OCI-M2 (cell line): ENCODE data around the gene RNGTT.
"Not testable (repeated sequence)": the region's sequence is repeated elsewhere in the genome, so short reads cannot be mapped to it uniquely, and the experiment has no call there.

ENCODE experiments used
- DNase-seq: peaks from one replicate; lab custom pipeline; 2025; ENCODE audit not compliant: unreplicated experiment; lab: John Stamatoyannopoulos, UW

The RNGTT gene

DNA sequence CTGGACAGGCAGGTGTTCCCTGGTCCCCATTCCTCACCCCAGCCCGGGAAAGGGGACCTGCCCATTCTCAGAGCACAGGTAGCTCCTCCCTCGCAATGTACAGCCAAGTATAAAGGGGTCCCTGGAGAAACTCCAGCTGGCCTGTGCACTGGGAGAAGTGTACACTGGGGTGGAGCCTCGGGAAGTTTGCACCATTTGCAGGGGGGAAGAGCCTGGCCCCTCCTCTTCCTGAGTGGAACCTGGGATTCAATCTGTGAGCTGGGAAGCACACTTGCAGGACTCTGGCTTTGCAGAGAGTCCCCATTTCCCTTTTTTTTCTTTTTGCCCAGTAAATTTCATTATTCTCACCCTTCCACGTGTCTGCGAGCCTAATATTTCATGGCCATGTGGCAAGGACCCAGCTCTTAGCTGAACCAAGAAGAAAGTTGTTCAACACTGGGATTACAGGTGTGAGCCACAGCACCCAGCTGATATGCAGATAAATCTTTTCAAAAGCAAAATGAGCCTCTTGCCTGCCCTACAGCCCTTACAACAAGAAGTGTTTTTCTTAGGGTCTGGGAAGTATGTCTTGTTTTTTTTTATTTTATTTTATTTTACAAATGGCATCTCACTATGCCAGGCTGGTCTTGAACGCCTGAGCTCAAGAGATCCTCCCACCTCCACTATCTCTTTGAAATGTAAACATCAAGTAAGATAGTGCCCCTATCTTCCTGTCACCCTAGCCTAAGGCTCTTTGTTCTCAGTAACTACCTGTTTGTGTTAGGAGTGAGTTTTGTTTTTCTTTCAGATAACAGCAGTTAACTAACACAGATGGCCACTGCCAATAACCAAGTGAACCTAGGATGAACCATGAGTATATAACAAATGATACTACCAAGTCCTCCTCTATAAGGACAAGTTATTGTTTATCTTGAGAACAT, 9.3 kb upstream of the RNGTT start:
- no peak for DNase-seq

DNA sequence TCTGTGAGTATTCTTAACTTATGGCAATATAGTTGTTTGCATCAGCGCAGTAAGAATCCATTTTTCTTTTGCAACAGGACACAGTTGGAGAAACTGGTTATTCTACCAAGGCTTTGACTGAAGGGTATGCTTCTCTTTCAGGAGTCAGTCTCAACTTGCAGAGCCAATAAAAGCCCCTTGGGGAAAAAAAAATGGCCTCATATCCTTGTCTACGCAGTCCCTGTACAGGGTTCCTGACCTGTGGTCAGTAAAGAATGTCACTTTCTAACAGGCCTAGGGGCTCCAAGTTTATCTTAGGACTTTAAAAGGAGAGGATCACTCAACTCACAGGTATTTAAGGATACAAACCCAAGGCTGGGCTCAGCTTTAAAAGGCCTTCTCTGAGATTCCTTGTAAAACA, 6.9 kb upstream of the RNGTT start:
- no peak for DNase-seq

DNA sequence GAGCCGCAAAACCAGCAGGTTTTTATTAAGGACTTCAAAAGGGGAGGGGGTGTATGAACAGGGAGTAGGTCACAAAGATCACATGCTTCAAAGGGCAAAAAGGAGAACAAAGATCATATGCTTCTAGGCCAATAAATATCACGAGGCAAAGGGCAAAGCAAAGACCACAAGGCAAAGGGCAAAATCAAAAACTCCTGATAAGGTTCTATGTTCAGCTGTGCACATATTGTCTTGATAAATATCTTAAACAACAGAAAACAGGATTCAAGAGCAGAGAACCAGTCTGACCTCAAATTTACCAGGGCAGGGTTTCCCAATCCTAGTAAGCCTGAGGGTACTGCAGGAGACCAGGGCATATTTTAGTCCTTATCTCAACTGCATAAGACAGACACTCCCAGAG, 5.8 kb upstream of the RNGTT start:
- not testable (repeated sequence) for DNase-seq

DNA sequence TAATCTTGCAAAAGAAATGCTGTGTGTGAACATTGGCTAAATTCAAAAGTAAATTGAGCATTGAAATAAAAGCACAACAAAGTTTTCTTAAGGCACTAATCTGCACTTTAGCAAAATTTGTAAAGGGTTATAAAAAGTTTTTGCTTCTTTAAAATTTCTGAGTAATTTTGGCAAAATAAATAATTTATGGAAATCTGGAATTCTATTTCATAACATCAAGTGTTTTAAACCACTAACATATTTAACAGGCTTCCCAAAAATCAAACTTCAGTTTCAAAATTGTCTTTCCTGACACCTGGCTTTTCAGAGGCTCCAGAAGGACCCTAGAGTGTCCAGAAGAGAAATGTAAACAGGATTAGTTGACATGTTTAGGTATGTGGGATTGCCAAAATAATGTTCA, 4.5 kb upstream of the RNGTT start:
- no peak for DNase-seq

DNA sequence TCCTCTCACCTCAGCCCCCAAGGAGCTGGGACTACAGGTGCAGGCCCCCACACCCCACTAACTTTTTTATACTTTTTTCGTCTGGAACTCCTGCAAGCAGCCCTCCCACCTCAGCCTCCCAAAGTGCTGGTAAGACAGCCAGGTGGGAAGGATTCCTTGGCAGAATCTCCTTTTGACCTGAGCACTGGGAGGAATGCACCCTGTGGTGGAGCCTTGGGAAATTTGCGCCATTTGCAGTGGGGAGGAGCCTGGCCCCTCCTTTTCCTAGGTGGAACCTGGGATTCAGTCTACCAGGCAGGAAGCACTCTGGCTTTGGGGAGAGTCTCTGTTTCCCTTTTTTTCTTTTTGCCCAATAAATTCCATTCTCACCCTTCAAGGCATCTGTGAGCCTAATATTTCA, 2.3 kb upstream of the RNGTT start:
- DNase-seq, result no peak

DNA sequence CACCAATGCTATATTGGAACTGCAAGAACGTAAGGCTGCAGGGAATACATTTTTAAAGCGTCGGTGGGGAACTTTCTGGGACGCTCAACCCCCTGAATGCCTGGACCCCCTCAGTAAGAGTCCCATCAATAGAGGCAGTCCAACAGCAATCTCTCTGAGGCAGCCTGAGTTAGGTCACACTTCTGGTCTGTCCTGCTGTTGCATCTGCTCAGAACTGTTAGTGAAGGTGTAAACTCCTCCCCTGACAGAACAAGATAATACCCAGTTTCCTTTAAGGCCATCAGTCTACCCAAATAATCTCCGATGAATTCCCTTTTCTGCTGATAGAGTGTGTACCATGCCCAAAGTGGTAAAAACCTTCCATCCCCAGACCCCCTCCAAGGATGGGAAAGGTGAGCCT, 1.1 kb upstream of the RNGTT start:
- DNase-seq, result no peak

DNA sequence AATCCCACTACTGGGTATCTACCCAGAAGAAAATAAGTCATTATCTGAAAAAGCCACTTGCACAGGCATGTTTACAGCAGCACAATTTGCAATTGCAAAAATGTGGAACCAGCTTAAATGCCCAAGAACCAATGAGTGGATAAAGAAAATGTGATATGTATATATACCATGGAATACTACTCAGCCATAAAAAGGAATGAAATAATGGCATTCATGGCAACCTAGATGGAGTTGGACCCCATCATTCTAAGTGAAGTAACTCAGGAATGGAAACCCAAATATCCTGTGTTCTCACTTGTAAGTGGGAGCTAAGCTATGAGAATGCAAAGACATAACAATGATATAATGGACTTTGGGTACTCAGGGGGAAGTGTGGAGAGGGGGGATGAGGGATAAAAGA, 4.6 kb downstream of the RNGTT start:
- DNase-seq, result no peak

DNA sequence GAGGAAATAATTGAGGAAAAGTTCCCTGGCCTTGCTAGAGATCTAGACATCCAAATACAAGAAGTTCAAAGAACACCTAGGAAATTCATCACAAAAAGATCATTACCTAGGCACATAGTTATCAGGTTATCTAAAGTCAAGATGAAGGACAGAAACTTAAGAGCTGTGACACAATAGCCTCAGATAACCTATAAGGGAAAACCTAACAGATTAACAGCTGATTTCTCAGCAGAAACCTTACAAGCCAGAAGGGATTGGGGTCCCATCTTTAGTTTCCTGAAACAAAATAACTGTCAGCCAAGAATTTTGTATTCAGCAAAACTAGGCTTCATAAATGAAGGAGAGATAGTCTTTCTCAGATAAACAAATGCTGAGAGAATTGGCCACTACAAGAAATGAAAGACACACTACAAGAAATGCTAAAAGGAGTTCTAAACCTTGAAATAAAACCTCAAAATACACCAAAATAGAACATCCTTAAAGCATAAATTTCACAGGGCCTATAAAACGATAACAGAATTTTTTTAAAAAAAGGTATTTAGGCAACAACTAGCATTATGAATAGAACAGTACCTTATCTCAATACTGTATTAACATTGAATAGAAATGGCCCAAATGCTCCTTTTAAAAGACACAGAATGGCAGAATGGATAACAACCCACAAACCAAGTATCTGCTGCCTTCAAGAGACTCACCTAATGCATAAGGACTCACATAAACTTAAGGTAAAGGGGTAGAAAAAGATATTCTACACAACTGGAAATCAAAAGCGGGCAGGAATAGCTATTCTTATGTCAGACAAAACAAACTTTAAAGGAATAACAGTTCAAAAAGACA, 9.7 kb downstream of the RNGTT start:
- DNase-seq, result no peak

GRCh38 chr6:88952065-88952704, 11.2 kb downstream of the RNGTT start:
- DNase-seq, result no peak

GRCh38 chr6:88945415-88946008, 17.9 kb downstream of the RNGTT start:
- no peak for DNase-seq

- DNase-seq, result no peak
Observed at GRCh38 chr6:88933521-88933920, 29.9 kb downstream of the RNGTT start.

DNA sequence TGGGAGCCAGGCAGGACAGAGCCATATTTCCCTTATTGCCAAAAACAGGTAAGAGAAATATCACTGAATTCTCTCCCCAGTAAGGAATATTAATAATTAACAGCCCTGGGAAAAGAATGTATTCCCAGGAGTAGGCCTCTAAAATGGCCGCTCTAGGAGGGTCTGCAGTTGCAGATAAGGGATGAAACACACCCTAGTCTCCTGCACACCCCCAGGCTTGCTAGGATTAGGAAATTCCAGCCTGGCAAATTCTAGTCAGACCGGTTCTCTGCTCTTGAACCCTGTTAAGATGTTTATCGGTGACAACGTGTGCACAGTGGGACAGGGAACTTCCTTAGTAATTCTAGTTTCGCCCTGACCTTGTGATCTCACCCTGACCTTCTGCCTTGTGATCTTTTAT, 31.4 kb downstream of the RNGTT start:
- DNase-seq, result not testable (repeated sequence)

DNA sequence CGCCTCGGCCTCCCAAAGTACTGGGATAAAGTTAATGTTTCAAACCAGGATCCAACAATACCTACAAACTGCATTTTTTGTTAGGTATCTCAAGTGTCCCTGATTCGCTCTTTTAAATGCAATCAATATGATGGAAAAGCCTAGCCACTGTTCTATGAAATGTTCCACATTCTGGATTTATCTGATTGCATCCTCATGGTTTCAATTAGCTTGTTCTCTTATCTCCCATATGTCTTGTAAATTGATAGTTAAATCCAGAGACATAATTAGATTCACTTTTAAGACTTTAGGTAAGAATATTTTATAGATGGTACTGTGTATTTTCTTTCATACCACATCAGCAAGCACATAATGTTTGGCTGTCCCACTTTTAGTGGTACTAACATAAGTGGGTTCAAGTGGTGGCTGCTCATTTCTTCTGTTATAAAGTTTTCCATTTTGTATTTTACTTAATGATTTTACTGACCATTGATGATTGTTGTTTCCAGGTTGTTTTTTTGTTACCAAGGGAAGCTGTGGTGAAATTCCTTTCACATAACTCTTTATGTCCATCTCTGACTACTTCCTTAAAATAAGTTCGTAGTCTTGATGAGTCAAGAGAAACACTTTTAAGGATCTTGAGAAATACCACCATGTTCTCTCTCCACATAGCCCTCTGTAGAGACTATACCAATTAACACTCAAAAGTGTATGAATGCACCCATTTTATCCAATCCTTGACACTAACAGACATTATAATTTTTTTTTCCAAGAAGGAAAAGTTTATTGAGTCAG, 40.5 kb downstream of the RNGTT start:
- DNase-seq, result no peak

- no peak for DNase-seq
Observed at GRCh38 chr6:88921734-88922133, 41.7 kb downstream of the RNGTT start.

DNA sequence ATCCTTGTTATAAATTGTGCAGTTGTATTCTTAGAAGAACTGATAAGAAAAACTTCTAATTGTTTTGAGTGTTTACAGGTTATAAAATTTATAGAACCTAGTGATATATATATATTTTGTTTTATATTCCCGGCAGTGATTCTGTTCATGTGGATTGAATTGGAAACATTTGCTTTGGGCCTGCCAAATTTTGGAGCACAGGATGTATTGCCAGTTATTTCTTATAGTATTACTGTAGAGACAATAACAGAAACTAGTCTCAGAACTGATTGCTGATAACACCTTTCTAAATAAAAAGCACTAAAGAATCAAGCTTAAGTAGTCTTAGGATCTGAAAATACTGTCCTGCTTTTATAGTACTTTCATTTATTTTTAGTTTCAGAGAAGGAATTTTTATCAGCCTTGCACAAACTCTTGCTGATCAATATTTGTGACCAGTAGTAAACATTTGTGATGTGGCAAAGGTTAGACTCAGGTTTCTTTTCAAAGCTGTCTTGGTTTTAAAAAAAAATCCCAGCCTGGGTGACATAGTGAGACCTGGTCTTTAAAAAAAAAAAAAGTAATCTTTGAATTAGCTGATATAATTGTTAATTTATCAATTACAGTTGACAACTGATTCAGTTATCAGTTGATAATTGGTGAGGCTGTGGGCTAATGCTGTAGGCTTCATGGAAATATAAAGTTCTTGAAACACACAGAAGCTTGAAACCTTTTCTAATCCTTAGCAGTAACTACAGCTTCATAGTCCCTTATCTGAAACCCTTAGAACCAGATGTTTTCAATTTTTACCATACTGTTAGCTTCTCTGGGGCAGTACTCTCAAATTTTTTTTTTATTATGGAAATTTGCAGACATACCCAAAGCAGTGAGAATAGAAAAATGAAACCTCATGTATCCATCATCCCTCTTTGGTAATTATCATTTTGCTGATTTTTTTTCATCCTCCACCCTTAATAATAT, 42.4 kb downstream of the RNGTT start:
- no peak for DNase-seq

DNA sequence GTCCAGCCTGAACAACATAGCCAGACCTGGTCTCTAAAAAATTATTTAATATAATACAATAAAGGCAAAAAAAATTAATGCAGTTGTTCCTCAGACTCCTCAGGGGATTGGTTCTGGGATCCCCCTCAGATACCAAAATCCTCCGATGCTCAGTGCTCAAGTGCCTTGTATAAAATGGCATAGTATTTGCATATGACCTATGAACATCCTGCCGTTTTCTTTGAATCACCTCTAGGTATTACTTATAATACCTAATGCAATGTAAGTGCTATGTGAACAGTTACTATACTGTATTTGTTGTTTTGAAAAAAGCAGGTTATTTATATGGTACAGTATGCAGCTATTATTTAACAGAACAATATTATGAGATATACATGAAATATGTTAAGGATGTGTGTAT, 43.3 kb downstream of the RNGTT start:
- DNase-seq, result no peak

- DNase-seq, result no peak
Observed at GRCh38 chr6:88919032-88919431, 44.4 kb downstream of the RNGTT start.

- DNase-seq, result no peak
Observed at GRCh38 chr6:88916615-88917208, 46.7 kb downstream of the RNGTT start.
